GM18951 (cell line): ENCODE measurements around the gene MAPK8.
"Not testable (repeated sequence)": the region's sequence is repeated elsewhere in the genome, so short reads cannot be mapped to it uniquely, and the experiment has no call there.

ENCODE experiments used
- POLR2A ChIP-seq: IDR thresholded peaks from 4 replicates; pipeline ENCODE4 v1.6.1; 2011; ENCODE audit warnings: mild to moderate bottlenecking; ENCODE audit not compliant: insufficient read length, insufficient read depth; ENCODE audit errors: extremely low read depth
- in situ Hi-C: fragments of 300-500 bp; cut with MboI; formaldehyde crosslinking; loops from one replicate; pipeline ENCODE4 v1.12.0; 2022; ENCODE audit warnings: low sequenced_read_pairs, mixed read lengths, inconsistent platforms; ENCODE audit not compliant: unreplicated experiment

The MAPK8 gene

DNA sequence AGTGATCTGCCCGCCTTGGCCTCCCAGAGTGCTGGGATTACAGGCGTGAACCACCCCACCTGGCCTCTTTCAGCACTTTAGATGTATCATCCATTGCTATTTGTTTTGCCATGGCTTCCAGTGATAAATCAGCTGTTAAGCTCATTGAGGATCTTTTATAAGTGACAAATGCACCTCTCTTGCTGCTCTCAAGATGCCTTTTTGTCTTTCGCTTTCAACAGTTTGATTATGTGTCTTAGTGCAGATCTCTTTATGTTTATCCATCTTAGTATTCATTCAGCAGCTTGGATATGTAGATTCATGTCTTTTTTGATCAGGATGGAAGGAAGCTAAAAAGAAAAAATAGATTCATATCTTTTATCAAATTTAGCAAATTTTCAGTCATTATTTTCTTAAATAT is 105.6 kb downstream of the MAPK8 start:
- TF ChIP-seq POLR2A = no peak
- in situ Hi-C loops = no loop called here

DNA sequence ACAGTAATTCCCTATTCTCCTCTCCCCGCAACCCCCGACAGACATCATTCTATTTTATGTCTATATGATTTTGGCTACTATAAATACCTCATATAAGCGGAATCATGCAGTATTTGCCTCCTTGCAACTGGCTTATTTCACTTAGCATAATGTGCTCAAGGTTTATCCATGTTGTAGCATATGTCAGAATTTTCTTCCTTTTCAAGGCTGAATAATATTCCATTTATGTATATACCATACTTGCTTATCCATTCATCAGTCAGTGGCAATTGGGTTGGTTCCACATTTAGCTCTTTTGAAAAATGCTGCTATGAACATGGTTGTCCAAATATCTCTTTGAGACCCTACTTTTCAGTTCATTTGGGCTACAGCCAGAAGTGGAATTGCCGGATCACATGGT is 106.5 kb downstream of the MAPK8 start:
- in situ Hi-C loops = no loop called here
- no peak for TF ChIP-seq POLR2A

DNA sequence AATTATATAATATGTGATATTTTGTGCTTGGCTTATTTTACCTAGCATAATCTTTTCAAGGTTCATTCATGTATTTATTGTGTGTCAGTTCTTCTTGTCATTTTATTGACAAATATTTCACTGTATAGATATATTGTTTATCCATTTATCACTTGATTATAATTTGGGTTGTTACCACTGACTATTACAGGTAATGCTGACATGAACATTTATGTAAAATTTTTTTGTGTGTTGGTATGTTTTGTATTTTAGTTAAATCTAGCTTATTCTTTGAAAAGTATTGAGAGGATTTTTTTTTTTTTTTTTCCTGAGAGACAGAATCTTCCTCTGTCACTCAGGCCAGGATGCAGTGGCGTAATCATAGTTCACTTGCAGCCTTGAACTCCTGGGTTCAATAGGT is 107.7 kb downstream of the MAPK8 start:
- no peak for TF ChIP-seq POLR2A
- in situ Hi-C loops = no loop called here

DNA sequence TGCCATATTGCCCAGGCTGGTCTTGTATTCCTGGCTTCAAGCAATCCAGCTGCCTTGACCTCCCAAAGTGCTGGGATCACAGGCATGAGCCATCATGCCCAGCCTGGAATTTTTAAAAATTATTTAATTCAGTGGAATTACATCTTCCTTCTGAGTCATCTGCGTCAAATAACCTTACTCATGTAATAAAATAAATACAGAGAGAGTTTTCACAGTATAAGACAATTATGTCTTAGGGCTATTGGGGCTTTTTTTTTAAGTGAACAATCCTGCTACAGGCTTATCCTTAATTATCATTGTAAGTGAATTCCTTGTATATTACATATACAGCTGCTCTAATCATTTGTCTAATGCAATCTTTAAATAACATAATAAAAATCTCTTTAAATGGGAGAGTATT is 108.3 kb downstream of the MAPK8 start:
- TF ChIP-seq POLR2A = no peak
- in situ Hi-C loops = no loop called here

DNA sequence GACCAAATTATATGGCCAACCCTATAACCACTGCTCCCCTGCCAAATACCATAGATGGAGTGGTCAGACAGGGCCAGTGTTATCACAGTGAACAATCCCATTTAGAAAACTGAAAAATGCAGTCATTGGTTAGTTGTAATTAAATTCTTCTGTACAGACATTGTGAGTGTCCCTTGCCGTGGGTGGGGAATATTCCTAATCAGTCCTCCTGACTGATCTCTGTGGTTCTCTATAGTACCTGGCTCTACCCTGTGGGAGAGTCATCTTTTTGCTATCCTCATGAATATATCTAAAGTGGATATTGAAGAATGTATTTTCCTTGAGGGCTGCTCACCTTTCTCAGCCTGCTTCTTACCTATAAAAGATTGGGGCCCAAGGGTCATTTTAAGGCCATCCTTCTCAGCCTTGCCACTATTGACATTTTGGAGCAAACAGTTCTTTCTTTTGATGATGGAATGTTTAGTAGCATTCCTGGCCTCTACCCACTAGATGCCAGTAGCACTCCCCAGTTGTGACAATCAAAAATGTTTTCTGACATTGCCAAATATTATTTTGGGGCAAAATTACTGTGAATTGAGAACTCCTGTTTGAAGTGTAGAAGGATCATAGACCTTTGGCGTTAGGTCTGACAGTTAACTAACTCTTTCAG is 110.2 kb downstream of the MAPK8 start:
- in situ Hi-C loops = no loop called here
- no peak for TF ChIP-seq POLR2A

DNA sequence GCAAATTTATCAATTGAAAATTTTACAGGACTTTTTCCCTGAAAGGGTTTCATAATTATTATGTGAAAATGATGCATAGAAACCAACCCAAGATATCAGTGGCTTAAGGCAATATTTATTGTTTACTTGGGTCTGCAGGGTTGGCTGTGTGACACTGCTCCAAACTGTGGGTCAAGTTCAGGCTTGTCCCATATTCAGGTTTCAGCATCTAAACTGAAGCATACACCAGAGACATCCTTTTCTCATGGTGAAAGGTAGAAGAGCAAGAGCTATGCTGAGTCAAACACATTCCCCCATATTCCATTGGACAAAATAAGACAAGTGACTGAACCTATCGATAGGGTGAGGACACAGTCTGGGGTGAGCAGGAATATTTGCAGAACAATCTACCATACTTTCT is 110.9 kb downstream of the MAPK8 start:
- TF ChIP-seq POLR2A = no peak
- in situ Hi-C loops = no loop called here

DNA sequence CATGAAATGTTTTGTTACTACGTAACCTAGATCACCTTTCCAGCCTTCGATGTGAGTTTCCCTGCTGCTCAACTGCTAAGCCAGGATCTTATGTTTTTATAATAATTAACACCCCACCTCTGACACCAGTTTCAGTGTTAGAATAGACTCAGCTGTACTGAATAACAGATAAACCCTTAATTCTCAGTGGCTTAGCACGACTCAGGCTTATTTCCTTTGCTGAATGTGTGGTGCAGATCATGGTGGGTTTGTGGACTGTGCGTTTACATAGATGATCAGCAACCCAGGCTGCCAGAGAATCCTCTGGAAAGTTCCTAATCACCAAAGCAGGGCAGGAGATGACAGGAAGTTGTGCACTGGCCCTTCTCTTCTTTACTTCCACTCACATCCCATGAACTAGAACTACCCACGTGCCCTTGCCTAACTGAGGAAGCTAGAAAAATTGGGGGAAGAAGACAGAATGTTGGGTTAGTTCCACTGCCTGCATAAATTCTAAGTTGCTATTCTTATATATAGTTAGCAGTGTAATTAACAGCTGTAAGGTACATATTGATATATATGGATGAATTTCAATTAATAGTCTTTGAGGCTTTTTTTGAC is 111.8 kb downstream of the MAPK8 start:
- TF ChIP-seq POLR2A = no peak

DNA sequence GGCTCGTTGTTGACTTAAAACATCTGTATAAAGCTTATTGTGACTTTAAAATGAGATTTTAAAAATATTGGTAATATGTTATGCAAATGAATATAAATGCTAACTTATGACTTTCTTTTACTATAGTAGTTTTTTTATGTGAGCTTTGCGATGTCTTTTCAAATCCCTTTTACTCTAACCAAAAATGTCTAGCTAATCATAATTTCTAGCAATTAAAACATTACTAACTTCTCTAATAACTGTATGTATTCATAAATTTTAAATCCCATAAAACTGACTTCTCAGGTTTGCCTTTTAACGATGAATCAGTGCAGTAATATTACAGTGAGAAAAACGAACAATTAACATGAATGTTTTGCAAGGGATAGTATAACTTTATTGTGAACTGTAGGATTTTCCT is 113.2 kb downstream of the MAPK8 start:
- no peak for TF ChIP-seq POLR2A
- in situ Hi-C loops = no loop called here

More for the DNA sequence above, 111.8 kb downstream of the MAPK8 start:
- in situ Hi-C loops = no loop called here

DNA sequence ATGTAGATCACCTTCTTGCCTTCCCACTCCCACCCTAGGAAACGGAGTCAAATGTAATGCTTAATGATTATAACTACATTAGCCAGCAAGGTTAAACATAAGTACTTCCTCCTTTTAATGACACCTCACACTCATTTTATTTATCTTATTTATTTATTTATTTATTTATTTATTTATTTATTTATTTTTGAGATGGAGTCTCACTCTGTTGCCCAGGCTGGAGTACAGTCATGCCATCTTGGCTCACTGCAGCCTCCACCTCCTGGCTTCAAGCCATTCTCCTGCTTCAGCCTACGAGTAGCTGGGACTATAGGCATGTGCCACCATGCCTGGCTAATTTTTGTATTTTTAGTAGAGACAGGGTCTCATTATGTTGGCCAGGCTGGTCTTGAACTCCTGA is 115.4 kb downstream of the MAPK8 start:
- in situ Hi-C loops = not testable (repeated sequence)

DNA sequence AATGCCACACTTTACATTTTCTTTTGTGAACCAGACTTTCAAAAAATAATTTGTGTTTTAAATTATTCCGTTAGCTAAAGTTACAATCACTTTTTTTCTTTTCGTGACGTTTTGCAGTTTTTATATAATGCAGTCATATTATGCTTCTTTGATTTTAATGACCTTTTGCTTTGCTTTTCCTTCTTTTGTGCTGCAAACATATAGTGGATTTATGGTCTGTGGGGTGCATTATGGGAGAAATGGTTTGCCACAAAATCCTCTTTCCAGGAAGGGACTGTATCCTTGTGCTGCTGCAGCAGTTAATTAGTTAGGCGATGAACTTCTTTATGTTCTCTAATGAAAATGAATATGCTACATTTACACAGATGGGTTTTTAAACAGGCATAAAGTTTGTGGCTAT is 117.4 kb downstream of the MAPK8 start:
- in situ Hi-C loops = no loop called here
- TF ChIP-seq POLR2A = no peak

DNA sequence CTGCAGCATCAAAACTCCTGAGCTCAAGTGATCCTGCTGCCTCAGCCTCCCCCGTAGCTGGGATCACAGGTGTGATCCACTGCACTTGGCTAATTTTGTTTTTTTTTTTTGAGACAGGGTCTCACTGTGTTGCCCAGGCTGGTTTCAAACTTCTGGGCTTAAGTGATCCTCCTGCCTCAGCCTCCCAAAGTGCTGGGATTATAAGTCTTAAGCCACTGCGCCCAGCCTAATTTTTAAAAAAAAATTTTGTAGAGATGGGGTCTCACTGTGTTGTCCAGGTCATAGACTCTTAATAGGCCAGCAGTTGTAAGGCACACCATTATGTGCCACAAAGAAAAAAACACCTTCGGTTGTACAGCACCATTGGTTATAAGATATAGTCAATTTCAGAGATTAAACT is 122.4 kb downstream of the MAPK8 start:
- in situ Hi-C loops = no loop called here
- TF ChIP-seq POLR2A = no peak

DNA sequence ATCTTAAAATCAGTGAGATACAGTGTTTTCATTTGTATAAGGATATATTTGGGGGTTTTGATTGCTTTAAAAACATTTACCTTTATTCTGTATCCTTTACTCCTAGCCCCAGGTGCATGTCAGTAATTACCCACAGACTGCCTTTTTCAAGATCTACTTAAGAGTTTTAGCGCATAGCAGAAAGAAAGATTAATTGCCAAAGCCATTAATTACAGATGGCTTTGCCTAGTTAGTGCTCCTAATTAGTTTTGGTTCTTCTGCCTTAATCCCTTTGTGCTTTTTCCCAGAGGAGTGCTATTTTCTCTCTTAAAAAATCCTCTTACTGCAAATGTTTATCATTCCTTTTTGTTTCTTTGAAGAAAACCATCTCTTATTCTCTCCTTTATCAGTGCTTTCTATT is 122.8 kb downstream of the MAPK8 start:
- in situ Hi-C loops = no loop called here
- no peak for TF ChIP-seq POLR2A

DNA sequence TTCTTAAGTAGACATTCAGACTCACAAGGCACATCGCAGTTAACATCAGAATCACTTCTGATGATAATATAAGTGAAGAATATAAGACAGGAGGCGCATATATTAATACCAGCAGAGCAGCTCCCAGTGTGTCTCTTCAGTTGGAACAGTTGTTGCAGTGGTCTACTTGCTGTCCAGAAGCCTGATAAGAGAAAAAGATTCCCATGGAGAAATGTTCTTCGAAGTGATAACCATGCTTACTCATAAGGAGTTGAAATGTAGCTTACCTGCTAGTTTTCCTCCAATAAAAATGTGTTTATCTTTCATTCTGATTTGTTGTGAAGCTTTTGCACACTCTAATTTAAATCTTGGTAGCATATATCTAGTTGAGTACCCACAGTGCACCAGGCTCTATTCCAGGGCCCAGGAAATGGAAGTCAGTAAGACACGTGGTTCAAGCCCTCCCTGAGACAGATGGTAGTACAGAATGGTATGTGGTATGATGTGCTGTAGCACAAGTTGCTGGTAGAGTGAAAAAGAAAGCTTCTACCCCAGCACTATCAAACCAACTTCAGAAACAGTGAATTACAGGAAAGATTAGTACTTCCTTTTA is 124.0 kb downstream of the MAPK8 start:
- TF ChIP-seq POLR2A = no peak
- in situ Hi-C loops = no loop called here

DNA sequence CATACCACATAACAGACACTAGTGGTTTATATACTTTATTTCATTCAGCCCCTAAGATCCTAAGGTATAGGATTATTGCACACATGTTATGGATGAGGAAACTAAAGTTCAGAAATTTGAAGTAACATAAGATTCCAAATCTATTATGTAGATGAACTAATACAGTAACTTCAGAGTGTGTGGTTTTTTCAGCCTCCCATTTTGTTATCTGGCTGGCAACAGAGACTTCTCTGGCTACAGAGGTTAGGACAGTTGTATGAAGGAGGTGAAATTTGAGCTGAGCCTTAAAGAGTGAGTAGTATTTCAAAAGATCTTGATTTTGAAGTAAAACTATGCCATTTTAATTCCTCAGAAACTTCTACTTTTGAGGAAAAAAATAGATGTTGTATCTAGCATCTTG is 125.4 kb downstream of the MAPK8 start:
- no peak for TF ChIP-seq POLR2A
- in situ Hi-C loops = no loop called here
